Kidney (tissue), 14 donors: Measurements from ENCODE around the gene ARHGEF10L. TPM values are rescaled to one million over a fixed set of nuclear protein-coding genes. Genes with fewer than 3 reads are reported as not detected.

ENCODE experiments used
- DNase-seq, 5 donors: peaks; one replicate each; pipeline ENCODE4 v3.0.0-alpha.2; 2013 to 2020
- FAIRE-seq: peaks from 2 replicates; lab custom pipeline; 2012; peaks lifted over from hg19 to GRCh38; lab: Jason Lieb, UNC
- H3K27ac ChIP-seq, 2 donors: one replicate each; pipeline ENCODE4 v1.7.0; 2013; ENCODE audit warnings: low read depth in 2 of 2, low read length in 2 of 2, inconsistent platforms in 1 of 2
- H3K27me3 ChIP-seq: one replicate; pipeline ENCODE4 v1.7.1; 2013; ENCODE audit warnings: low read length, inconsistent platforms; ENCODE audit not compliant: control insufficient read depth, insufficient read depth
- H3K36me3 ChIP-seq, 3 donors: one replicate each; pipeline versions ENCODE4 v1.7.0 to v1.7.1; 2013; ENCODE audit warnings: low read length in 3 of 3, control low read depth in 1 of 3, inconsistent platforms in 1 of 3; ENCODE audit not compliant: insufficient read depth in 3 of 3, control insufficient read depth in 2 of 3
- H3K4me1 ChIP-seq, 3 donors: one replicate each; pipeline versions ENCODE4 v1.7.0 to v1.7.1; 2013; ENCODE audit warnings: low read length in 3 of 3, inconsistent platforms in 1 of 3, low read depth in 1 of 3; ENCODE audit not compliant: control insufficient read depth in 2 of 3, insufficient read depth in 2 of 3
- H3K4me3 ChIP-seq, 3 donors: one replicate each; pipeline versions ENCODE4 v1.7.0 to v1.8.1; 2013; ENCODE audit warnings: low read length in 3 of 3, control low read depth in 1 of 3, inconsistent platforms in 1 of 3
- H3K9ac ChIP-seq, 3 donors: one replicate each; pipeline versions ENCODE4 v1.7.0 to v1.7.1; 2013; ENCODE audit warnings: low read length in 3 of 3, control low read depth in 1 of 3, inconsistent platforms in 1 of 3
- H3K9me3 ChIP-seq, 3 donors: one replicate each; pipeline versions ENCODE4 v1.7.0 to v1.7.1; 2013; ENCODE audit warnings: low read length in 3 of 3, control low read depth in 1 of 3, inconsistent platforms in 1 of 3; ENCODE audit not compliant: control insufficient read depth in 2 of 3, insufficient read depth in 1 of 3
- intact Hi-C: fragments of 100-400 bp; cut with DNase I; formaldehyde crosslinking; loops from one replicate; pipeline ENCODE4 v1.11.1; 2022
- polyA plus RNA-seq: library from polyadenylated mRNA; stranded (reverse); fragments of 350-450 nt; fragmentation: Illumina TruSeq; extraction: RNeasy Lipid Tissue Mini Kit (QIAGEN cat#74804); gene quantifications from one replicate; pipeline ENCODE4 v1.2.3, GENCODE V29; 2014; ENCODE audit warnings: low read depth, low replicate concordance; ENCODE audit not compliant: insufficient read depth
- total RNA-seq: library from RNA; stranded (reverse); fragmentation: NEBNext Ultra II Directional; extraction: Animal tissue kit (Norgen Biotek cat#: 25700); gene quantifications from one replicate; pipeline ENCODE4 v1.2.1, GENCODE V29; 2021
- TF ChIP-seq, protein P1 (sequence below): IDR thresholded peaks from 3 replicates; pipeline ENCODE4 v1.5.1; 2012; ENCODE audit warnings: mild to moderate bottlenecking, moderate library complexity, borderline replicate concordance; ENCODE audit not compliant: insufficient read depth; ENCODE audit errors: extremely low read depth
- donor health status: control.
- donor health status: control.
- donor health status: control.
- donor health status: control.
- donor health status: control.
- donor health status: DM: yes; HTN: yes; CAD: no.
- donor health status: Normal renal cell carcinoma (clear cell type).

Gene ARHGEF10L
- total and polyA plus RNA-seq, 2 donors from 2014 or later, result 40.8 to 91.9 TPM

DNA sequence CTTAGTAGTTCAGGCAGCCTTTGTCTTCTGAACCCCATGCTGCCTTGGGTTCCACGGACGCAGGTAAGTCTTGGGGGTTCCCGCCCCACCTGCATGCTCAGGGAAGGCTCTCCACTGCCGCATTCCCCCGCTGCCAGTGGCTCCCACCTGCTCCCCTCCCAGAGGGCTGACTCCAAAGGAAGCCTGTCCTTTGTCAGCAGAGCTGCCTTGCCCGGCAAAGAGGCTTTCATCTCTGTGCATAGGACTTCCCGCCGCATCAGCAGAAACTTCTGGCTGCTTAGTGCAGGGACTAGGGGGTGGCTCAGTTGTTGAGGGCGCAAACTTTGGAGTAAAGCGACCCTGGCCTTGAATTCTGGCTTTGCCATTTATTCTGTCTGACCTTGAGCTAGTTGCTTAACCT lies 190.4 kb downstream of the ARHGEF10L start:
- DNase-seq, result no peak
- no peak for FAIRE-seq
- Histone ChIP-seq H3K9ac (no peak overlapping the region), H3K36me3 (no peaks in the 10 kb centered on the region), H3K4me3 (no peak overlapping the region), H3K27me3 (no peaks in the 10 kb centered on the region), H3K4me1 (no peaks in the 10 kb centered on the region), H3K9me3 (no peaks in the 10 kb centered on the region), H3K27ac (no peak overlapping the region)
- intact Hi-C loops, result no loop called here
- TF ChIP-seq, protein P1, sequence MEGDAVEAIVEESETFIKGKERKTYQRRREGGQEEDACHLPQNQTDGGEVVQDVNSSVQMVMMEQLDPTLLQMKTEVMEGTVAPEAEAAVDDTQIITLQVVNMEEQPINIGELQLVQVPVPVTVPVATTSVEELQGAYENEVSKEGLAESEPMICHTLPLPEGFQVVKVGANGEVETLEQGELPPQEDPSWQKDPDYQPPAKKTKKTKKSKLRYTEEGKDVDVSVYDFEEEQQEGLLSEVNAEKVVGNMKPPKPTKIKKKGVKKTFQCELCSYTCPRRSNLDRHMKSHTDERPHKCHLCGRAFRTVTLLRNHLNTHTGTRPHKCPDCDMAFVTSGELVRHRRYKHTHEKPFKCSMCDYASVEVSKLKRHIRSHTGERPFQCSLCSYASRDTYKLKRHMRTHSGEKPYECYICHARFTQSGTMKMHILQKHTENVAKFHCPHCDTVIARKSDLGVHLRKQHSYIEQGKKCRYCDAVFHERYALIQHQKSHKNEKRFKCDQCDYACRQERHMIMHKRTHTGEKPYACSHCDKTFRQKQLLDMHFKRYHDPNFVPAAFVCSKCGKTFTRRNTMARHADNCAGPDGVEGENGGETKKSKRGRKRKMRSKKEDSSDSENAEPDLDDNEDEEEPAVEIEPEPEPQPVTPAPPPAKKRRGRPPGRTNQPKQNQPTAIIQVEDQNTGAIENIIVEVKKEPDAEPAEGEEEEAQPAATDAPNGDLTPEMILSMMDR, result no peak

DNA sequence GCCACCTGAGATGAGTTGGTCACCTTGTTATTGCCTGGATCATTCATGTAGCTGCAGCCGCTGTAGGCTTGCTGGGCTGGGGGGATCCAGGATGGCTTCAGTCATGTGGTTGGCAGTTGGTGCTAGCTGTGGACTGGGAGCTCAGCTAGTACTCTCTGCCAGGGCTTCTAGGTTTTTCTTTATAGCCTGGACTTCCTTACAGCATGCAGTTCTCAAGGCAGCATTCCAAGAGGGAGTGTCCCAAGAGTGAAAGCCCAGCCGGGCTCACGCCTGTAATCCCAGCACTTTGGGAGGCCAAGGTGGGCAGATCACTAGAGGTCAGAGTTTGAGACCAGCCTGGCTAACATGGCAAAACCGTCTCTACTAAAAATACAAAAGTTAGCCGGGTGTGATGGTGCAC lies 192.0 kb downstream of the ARHGEF10L start:
- Histone ChIP-seq H3K9ac (no peak overlapping the region), H3K27me3 (no peaks in the 10 kb centered on the region), H3K36me3 (no peaks in the 10 kb centered on the region), H3K9me3 (no peaks in the 10 kb centered on the region), H3K27ac (no peak overlapping the region), H3K4me3 (no peak overlapping the region), H3K4me1 (no peaks in the 10 kb centered on the region)
- FAIRE-seq (no peak), DNase-seq (peak in 1 of 5 donors; percentile 3)
- TF ChIP-seq, protein P1, result no peak
- intact Hi-C loops, result no loop called here

DNA sequence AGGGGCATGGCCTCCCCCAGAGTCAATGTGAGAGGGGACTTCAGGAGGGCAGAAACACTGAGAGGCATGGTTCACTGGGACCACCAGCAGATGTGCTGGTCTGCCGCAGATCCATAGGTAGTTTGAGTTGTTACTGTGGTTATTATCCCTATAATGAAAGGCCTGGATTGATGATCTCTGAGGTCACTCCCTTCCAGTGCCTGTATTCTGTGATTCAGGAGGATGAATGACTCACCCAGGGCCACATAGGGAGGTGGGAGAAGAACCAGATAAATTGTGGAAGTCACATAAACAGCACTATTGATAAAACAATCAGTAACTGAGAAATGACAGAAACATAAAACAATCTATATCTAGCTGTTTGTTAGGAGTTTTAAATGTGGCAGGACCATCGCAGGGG lies 193.0 kb downstream of the ARHGEF10L start:
- H3K27me3 ChIP-seq, result no peaks in the 10 kb centered on the region
- TF ChIP-seq, protein P1, result no peak
- intact Hi-C loops, result no loop called here

DNA sequence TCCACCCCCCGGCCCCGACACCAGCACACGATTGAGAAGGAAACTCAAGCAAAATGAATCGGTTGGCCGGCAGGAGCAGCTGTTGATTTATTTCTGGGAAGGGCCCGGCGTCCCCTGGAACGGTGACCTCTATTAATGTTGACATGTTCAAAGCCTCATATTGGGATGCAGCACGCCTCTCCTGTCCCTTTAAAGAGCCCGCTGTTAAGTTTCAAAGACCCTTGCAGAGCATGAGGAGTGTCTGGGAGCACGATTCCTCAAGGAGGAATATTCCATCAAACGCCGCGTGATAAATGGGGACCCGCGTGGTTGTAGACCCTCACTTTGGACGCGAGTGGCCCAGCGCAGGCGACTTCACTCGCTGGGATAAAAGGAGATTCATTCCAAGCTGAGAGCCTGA lies 194.2 kb downstream of the ARHGEF10L start:
- H3K27me3 ChIP-seq, result no peaks in the 10 kb centered on the region
- FAIRE-seq, result no peak
- peak in 2 of 5 donors; percentile 36 to 60 for DNase-seq
- H3K27ac ChIP-seq, result no peak overlapping the region
- intact Hi-C loops, result no loop called here
- no peaks in the 10 kb centered on the region for H3K4me1 ChIP-seq
- no peaks in the 10 kb centered on the region for H3K36me3 ChIP-seq
- TF ChIP-seq, protein P1, result no peak
- H3K9ac ChIP-seq, result no peak overlapping the region
- no peaks in the 10 kb centered on the region for H3K9me3 ChIP-seq
- no peak overlapping the region for H3K4me3 ChIP-seq

More for the DNA sequence above, 193.0 kb downstream of the ARHGEF10L start:
- H3K9me3 ChIP-seq, result no peaks in the 10 kb centered on the region
- DNase-seq, result no peak
- no peaks in the 10 kb centered on the region for H3K4me1 ChIP-seq
- H3K9ac ChIP-seq, result no peak overlapping the region
- no peaks in the 10 kb centered on the region for H3K36me3 ChIP-seq
- no peak overlapping the region for H3K27ac ChIP-seq
- no peak overlapping the region for H3K4me3 ChIP-seq
- FAIRE-seq, result no peak
